C4-2B (cell line): Measurements from ENCODE around the gene XYLT1.

ENCODE experiments used
- H3K27ac ChIP-seq: fragments of 450-650 bp; 2 replicates; pipeline ENCODE4 v1.5.1; 2017
- ZFX ChIP-seq: fragments of 450-650 bp; IDR thresholded peaks from 2 replicates; pipeline ENCODE4 v1.6.1; 2017
- TF ChIP-seq, protein P1 (sequence below): fragments of 450-650 bp; conservative IDR thresholded peaks from 2 replicates; pipeline ENCODE4 v1.5.1; 2017; ENCODE audit warnings: mild to moderate bottlenecking

XYLT1 gene

DNA sequence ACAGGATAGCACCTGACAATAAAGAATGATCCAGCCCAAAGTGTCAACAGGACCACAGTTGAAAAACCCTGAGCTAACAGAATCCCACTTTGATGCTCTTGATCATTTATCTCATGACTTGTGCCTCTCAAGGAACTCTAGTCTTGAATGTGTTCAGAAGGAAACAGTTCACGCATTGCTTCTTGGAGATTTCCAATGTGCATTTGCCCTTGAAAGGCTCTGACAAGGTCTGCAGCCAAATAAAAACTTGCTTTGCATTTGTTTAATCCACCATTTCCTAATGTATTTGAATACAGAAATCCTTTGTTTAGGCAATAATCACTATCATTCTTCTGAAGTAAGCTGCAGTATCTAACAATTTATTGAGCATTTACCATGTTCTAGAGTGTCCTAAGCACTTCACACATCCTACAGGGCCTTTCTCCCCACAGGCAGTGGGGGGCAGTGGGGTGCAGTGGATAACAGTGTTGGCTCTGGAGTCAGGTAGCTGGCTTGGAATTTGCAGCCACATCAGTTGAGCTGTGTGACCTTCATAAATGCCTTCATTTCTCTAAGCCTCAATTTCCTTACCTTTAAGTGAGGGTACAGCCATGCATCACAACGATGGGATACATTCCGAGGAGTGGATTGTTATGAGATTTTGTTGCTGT lies 239.7 kb downstream of the XYLT1 start:
- H3K27ac ChIP-seq = no peak overlapping the region
- no peak for TF ChIP-seq ZFX
- TF ChIP-seq, protein P1, sequence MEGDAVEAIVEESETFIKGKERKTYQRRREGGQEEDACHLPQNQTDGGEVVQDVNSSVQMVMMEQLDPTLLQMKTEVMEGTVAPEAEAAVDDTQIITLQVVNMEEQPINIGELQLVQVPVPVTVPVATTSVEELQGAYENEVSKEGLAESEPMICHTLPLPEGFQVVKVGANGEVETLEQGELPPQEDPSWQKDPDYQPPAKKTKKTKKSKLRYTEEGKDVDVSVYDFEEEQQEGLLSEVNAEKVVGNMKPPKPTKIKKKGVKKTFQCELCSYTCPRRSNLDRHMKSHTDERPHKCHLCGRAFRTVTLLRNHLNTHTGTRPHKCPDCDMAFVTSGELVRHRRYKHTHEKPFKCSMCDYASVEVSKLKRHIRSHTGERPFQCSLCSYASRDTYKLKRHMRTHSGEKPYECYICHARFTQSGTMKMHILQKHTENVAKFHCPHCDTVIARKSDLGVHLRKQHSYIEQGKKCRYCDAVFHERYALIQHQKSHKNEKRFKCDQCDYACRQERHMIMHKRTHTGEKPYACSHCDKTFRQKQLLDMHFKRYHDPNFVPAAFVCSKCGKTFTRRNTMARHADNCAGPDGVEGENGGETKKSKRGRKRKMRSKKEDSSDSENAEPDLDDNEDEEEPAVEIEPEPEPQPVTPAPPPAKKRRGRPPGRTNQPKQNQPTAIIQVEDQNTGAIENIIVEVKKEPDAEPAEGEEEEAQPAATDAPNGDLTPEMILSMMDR = no peak

DNA sequence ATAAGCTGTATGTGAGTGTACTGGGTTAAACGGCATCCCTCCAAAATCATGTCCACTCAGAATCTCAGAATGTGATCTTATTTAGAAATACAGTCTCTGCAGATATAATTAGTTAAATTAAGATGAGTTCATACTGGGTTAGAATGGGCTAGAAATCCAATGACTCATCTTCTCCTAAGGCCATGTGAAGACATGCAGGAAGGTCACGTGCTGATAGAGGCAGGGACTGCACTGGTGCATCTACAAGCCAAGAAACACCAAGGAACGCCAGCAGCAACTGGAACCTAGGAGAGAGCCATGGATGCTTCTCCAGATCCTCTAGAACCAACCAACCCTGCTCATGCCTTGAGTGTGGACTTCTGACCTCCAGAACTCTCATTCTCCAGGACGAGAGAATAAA lies 241.0 kb downstream of the XYLT1 start:
- H3K27ac ChIP-seq = no peak overlapping the region
- TF ChIP-seq ZFX = no peak
- TF ChIP-seq, protein P1 = no peak

DNA sequence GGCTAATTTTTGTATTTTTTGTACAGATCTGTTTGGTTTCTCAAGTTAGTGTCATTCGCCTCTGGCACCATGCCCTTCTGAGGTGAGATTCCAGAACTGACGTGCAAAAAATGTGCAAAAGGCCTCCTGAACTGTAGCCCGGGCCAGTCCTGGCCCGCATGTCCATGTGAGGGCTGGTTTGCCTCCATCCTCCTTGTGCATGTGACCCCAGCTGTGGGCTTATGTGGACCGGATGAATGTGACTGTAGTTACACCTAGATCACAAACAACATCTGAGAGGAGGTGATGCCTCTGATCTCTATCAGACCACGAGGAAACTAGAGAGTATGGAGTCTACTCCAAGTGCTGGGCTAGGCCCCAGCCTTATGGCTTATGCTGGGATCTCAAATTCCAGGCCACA lies 241.6 kb downstream of the XYLT1 start:
- no peak overlapping the region for H3K27ac ChIP-seq
- TF ChIP-seq, protein P1 = no peak
- TF ChIP-seq ZFX = no peak

DNA sequence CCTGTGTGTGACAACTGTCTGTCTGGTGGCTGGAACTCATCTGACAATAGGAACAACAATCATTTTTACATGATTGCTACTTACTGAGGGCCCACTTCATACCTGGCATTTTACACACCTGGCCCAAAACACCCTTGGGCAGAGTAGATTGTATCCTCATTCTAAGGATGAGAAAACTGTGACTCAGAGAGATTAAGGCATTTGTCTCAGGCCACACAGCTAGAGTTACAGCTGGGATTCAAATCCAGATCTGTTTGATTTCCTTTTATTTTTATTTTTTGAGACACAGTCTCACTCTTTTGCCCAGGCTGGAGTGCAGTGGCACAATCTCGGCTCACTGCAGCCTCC lies 242.1 kb downstream of the XYLT1 start:
- no peak for TF ChIP-seq ZFX
- TF ChIP-seq, protein P1 = no peak
- no peak overlapping the region for H3K27ac ChIP-seq

DNA sequence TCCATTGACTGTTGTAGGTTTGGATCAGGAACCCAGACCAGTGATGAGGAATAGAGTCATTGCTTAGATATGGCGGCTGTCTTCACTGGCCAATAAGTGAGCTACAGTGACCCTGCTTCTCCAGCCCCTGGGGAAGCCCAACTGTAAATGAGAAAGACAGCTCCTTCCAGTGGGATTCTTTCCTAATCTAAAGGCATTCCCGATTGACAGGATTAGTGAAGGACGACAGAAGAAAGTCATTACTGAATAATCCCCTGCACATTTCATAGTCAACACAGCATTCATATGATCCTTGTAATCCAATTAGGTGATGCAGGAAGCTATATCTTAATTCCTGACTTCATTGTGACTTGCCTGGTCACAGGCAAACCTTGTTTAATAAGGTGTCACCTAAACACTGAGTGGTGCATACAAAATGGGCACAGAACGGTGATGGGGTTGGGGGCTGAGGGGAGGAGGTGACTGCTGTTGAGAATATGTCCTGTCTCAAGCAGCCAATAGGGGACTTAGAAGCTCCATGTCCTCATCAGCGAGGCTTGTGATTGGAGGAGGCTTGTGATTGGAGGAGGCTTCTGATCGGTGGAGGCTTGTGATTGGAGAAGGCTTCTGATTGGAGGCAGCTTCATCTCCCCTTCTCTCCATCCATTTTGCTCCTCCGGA lies 242.6 kb downstream of the XYLT1 start:
- H3K27ac ChIP-seq = no peak overlapping the region
- TF ChIP-seq, protein P1 = no peak
- no peak for TF ChIP-seq ZFX

- H3K27ac ChIP-seq = no peak overlapping the region
- no peak for TF ChIP-seq ZFX
- TF ChIP-seq, protein P1 = no peak
Observed at GRCh38 chr16:17227278-17227677, 243.5 kb downstream of the XYLT1 start.

DNA sequence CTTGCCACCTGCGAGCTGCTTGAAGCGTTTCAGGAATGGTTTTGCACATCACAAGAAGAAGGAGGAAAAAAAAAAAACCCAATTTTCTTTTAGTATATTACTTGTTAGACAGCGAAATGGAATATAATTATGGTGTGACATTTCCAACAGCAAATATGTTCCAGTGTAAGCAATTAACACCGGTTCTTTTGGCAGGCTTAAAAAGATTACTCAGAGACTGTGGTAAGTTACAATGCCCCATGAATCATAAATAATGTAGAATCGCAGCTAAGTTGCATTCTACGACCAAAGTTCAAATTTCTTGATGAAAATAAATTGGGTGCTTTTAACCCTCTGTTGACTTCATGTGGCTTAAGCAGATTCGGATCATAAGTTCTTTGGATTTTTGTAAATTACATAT lies 245.2 kb downstream of the XYLT1 start:
- TF ChIP-seq ZFX = no peak
- TF ChIP-seq, protein P1 = no peak
- H3K27ac ChIP-seq = no peak overlapping the region
